Mesenchymal stem cell (in vitro differentiated cells and primary cell): ENCODE data around the gene TNFRSF12A.

ENCODE experiments used
- DNase-seq: peaks from one replicate; pipeline ENCODE4 v3.0.0-alpha.2; 2013
- H2AFZ ChIP-seq: one replicate; pipeline ENCODE4 v1.6.1; 2013; ENCODE audit warnings: low read depth, mild to moderate bottlenecking, control low read depth, inconsistent platforms, low read length, moderate library complexity
- H2AK5ac ChIP-seq: 2 replicates; pipeline ENCODE4 v1.6.1; 2013; ENCODE audit warnings: low read length, moderate library complexity, mild to moderate bottlenecking, inconsistent platforms; ENCODE audit not compliant: severe bottlenecking
- H2BK120ac ChIP-seq: one replicate; pipeline ENCODE4 v1.6.1; 2013; ENCODE audit warnings: low read depth, mild to moderate bottlenecking, inconsistent platforms, low read length, moderate library complexity
- H2BK12ac ChIP-seq, 2 experiments: one replicate each; pipeline ENCODE4 v1.6.1; 2013; ENCODE audit warnings: inconsistent platforms in 2 of 2, low read length in 2 of 2, mild to moderate bottlenecking in 2 of 2, moderate library complexity in 2 of 2, control low read depth in 1 of 2
- H2BK15ac ChIP-seq: one replicate; pipeline ENCODE4 v1.6.1; 2013; ENCODE audit warnings: mild to moderate bottlenecking, low read depth, inconsistent platforms; ENCODE audit not compliant: poor library complexity, severe bottlenecking
- H2BK5ac ChIP-seq: 2 replicates; pipeline ENCODE4 v1.6.1; 2013; ENCODE audit warnings: low read depth, mild to moderate bottlenecking, low read length, control low read depth, inconsistent platforms; ENCODE audit not compliant: poor library complexity, severe bottlenecking
- H3K14ac ChIP-seq, 2 experiments: one replicate each; pipeline ENCODE4 v1.6.1; 2013; ENCODE audit warnings: inconsistent platforms in 2 of 2, low read length in 2 of 2, control low read depth in 1 of 2, mild to moderate bottlenecking in 1 of 2, moderate library complexity in 1 of 2
- H3K18ac ChIP-seq, 2 experiments: one replicate each; pipeline ENCODE4 v1.6.1; 2013; ENCODE audit warnings: inconsistent platforms in 2 of 2, low read length in 2 of 2, control low read depth in 1 of 2, low read depth in 1 of 2, mild to moderate bottlenecking in 1 of 2
- H3K23ac ChIP-seq, 2 experiments: one replicate each; pipeline ENCODE4 v1.6.1; 2013; ENCODE audit warnings: inconsistent platforms in 2 of 2, low read length in 2 of 2, mild to moderate bottlenecking in 2 of 2, moderate library complexity in 2 of 2, control low read depth in 1 of 2
- H3K27ac ChIP-seq: 2 replicates; pipeline ENCODE4 v1.5.1; 2013; ENCODE audit warnings: mild to moderate bottlenecking, moderate library complexity, low read length, control low read depth, inconsistent platforms; ENCODE audit not compliant: poor library complexity, severe bottlenecking
- H3K27me3 ChIP-seq, 2 experiments: 2 replicates each; pipeline versions ENCODE4 v1.6.1 to v1.7.0; 2013; ENCODE audit warnings: low read length in 2 of 2, mild to moderate bottlenecking in 2 of 2, moderate library complexity in 2 of 2, control low read depth in 1 of 2, inconsistent platforms in 1 of 2; ENCODE audit not compliant: control insufficient read depth in 1 of 2, insufficient read depth in 1 of 2
- H3K36me3 ChIP-seq, 2 experiments: 2 replicates each; pipeline versions ENCODE4 v1.6.1 to v1.7.0; 2013; ENCODE audit warnings: low read length in 2 of 2, control low read depth in 1 of 2, inconsistent platforms in 1 of 2, low read depth in 1 of 2, mild to moderate bottlenecking in 1 of 2; ENCODE audit not compliant: insufficient read depth in 2 of 2, control insufficient read depth in 1 of 2
- H3K4ac ChIP-seq, 2 experiments: one replicate each; pipeline ENCODE4 v1.6.1; 2013; ENCODE audit warnings: inconsistent platforms in 2 of 2, low read length in 2 of 2, mild to moderate bottlenecking in 2 of 2, moderate library complexity in 2 of 2, control low read depth in 1 of 2, low read depth in 1 of 2
- H3K4me1 ChIP-seq: 2 replicates; pipeline ENCODE4 v1.6.1; 2013; ENCODE audit warnings: low read depth, low read length, control low read depth; ENCODE audit not compliant: control insufficient read depth, insufficient read depth
- H3K4me2 ChIP-seq: 2 replicates; pipeline ENCODE4 v1.6.1; 2013; ENCODE audit warnings: low read length, mild to moderate bottlenecking, inconsistent platforms; ENCODE audit not compliant: poor library complexity, severe bottlenecking
- H3K4me3 ChIP-seq, 2 experiments: 2 replicates each; pipeline versions ENCODE4 v1.5.1 to v1.7.0; 2013; ENCODE audit warnings: low read length in 2 of 2, mild to moderate bottlenecking in 2 of 2, control low read depth in 1 of 2, low read depth in 1 of 2; ENCODE audit not compliant: insufficient read depth in 1 of 2
- H3K79me1 ChIP-seq: replicated peaks from 2 replicates; pipeline ENCODE4 v1.6.1; 2013; ENCODE audit warnings: mild to moderate bottlenecking, control low read depth, low read length, inconsistent platforms; ENCODE audit not compliant: poor library complexity, severe bottlenecking
- H3K9ac ChIP-seq: 2 replicates; pipeline ENCODE4 v1.7.0; 2013; ENCODE audit warnings: mild to moderate bottlenecking, low read length, moderate library complexity
- H3K9me3 ChIP-seq: 2 replicates; pipeline ENCODE4 v1.7.0; 2013; ENCODE audit warnings: mild to moderate bottlenecking, low read length; ENCODE audit not compliant: control insufficient read depth
- H4K8ac ChIP-seq: one replicate; pipeline ENCODE4 v1.6.1; 2013; ENCODE audit warnings: inconsistent platforms, mild to moderate bottlenecking, low read length, moderate library complexity
- H4K91ac ChIP-seq: one replicate; pipeline ENCODE4 v1.6.1; 2013; ENCODE audit warnings: mild to moderate bottlenecking, low read length, inconsistent platforms
- WGBS: methylation state at CpG from one replicate; pipeline ENCODE4 v1.1.7; 2013; ENCODE audit warnings: mixed read lengths; 5-methylcytosine and 5-hydroxymethylcytosine counted together

TNFRSF12A gene

DNA sequence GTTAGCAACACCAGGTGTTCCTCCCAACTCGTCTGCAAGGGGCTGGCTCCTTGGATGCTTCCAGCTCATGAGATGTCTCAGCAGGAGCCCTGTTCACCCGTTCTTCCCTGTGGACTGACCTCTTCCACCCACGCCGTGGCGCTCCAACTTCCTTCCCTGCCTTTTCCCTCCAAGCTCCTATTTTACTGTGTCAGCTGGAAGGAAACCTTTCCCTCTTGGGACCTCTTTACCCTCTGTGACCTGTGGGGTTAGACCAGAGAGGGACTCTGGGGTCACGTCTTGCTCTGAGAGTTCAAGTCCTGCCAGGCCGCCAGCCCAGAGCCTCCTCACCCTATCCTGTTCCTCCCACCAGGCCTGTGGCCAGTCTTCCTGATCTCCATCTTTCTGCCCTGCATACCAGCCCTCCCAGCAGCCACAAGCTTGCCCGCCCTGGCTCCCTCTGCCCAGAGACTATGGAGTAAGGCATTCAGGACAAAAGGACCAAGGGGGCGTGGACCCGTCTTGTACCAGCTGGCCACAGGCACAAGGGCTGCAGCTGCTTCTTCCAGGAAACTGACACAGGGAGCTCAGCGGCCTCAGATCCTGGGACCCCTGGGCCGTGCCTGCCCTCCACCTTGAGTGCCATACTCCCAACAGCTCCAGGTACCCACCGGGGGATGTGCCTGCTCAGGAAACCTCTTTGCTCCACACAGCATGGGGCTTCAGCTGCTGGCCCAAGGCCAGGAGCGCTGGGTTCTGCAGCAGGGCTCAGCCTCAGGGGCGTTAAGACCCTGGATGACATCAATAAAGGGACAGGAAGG, 48.0 kb upstream of the TNFRSF12A start:
- no peak for DNase-seq
- H3K18ac ChIP-seq, result no peak overlapping the region
- no peaks in the 10 kb centered on the region for H3K9me3 ChIP-seq
- H2BK15ac ChIP-seq, result no peak overlapping the region
- 91% methylated on average over 15 of the region's 15 CpGs for WGBS
- H3K4ac ChIP-seq, result no peak overlapping the region
- H3K4me2 ChIP-seq, result no peak overlapping the region
- no peak overlapping the region for H2BK120ac ChIP-seq
- H3K36me3 ChIP-seq, result peaks cover 0 to 49% of the 10 kb centered on the region in 2 experiments
- peaks cover 6 to 17% of the 10 kb centered on the region in 2 experiments for H3K27me3 ChIP-seq
- no peak overlapping the region for H2BK12ac ChIP-seq
- no peak overlapping the region for H3K27ac ChIP-seq
- no peak overlapping the region for H2BK5ac ChIP-seq
- H3K4me3 ChIP-seq, result no peak overlapping the region
- H4K91ac ChIP-seq, result no peak overlapping the region
- no peak overlapping the region for H3K23ac ChIP-seq
- no peak overlapping the region for H3K9ac ChIP-seq
- no peak overlapping the region for H2AK5ac ChIP-seq
- peaks cover 12% of the 10 kb centered on the region for H3K79me1 ChIP-seq
- H3K4me1 ChIP-seq, result peaks cover 37% of the 10 kb centered on the region
- no peak overlapping the region for H2AFZ ChIP-seq
- no peak overlapping the region for H3K14ac ChIP-seq
- no peak overlapping the region for H4K8ac ChIP-seq

DNA sequence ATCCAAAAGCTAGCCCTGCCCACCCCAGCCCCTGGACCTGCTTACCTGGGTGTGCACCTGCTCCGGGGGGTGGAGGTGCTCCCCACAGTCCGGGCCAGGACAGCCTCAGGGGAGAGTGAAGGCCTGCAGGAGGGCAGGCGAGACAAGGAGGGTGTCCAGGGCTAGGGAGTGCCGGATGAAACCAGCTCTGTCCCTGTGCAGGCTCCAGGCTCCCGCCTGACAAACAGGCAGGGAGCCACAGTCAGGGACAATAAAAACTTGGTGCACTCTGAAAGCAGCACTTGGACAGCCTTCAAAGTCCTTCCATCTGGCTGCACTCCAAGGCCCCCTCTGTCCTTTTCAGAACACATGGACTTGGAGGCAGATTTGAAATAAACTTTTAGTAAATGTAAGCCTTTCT, 47.1 kb upstream of the TNFRSF12A start:
- peaks cover under 1 to 8% of the 10 kb centered on the region in 2 experiments for H3K27me3 ChIP-seq
- no peak overlapping the region for H3K23ac ChIP-seq

DNA sequence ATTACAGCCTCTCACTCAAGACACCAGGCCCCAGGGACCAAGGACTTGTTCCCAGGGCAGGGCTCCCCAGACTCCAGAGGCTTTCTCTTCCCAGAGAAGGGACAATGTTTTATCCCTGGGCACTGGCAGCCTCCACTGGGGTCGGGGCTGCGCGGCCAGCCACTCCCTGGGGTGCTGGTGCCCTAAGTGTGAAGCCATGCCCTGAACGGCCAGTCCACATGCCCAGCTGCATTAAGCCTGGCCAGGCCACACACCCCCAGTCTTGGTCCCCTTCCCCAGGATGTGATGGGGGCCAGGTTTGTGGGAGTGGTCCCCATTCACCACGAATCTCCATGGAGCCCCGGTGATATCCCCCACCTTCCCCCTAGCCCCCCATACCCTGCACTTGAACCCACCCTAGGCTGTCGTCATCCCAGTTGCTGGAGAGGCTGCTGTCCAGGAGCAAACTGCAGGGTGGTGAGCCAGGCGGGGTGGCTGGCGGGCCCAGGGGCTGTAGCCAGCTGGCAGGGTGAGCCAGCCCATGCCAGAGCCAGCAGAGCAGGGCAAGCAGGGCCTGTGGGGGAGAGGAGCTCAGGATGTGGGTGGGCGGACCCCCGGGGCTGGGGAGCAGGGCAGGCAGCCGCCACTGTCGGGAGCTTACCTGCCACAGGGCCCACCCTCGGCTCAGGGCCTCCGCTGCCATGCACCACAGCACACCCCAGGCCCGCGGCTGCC, 46.4 kb upstream of the TNFRSF12A start:
- peaks cover 18% of the 10 kb centered on the region for H3K79me1 ChIP-seq
- peaks cover 0 to 1% of the 10 kb centered on the region in 2 experiments for H3K27me3 ChIP-seq
- no peak overlapping the region for H3K4ac ChIP-seq
- no peak overlapping the region for H2BK12ac ChIP-seq
- H2AFZ ChIP-seq, result no peak overlapping the region
- no peak for DNase-seq
- no peak overlapping the region for H3K9ac ChIP-seq
- no peak overlapping the region for H2AK5ac ChIP-seq
- peak overlapping the region in 1 of 2 experiments; percentile 29 for H3K4me3 ChIP-seq
- H3K27ac ChIP-seq, result no peak overlapping the region
- H3K14ac ChIP-seq, result no peak overlapping the region
- H2BK5ac ChIP-seq, result no peak overlapping the region
- no peaks in the 10 kb centered on the region for H3K9me3 ChIP-seq
- H3K4me1 ChIP-seq, result peaks cover 35% of the 10 kb centered on the region
- WGBS, result 95% methylated on average over 14 of the region's 17 CpGs
- peaks cover 0 to 52% of the 10 kb centered on the region in 2 experiments for H3K36me3 ChIP-seq
- H4K8ac ChIP-seq, result no peak overlapping the region
- no peak overlapping the region for H3K23ac ChIP-seq
- no peak overlapping the region for H2BK15ac ChIP-seq
- H3K18ac ChIP-seq, result no peak overlapping the region
- H3K4me2 ChIP-seq, result no peak overlapping the region
- H2BK120ac ChIP-seq, result no peak overlapping the region
- H4K91ac ChIP-seq, result no peak overlapping the region

More for the DNA sequence above, 47.1 kb upstream of the TNFRSF12A start:
- H4K8ac ChIP-seq, result no peak overlapping the region
- H3K18ac ChIP-seq, result no peak overlapping the region
- no peak overlapping the region for H3K27ac ChIP-seq
- H2BK15ac ChIP-seq, result no peak overlapping the region
- no peak overlapping the region for H2BK120ac ChIP-seq
- H3K4ac ChIP-seq, result no peak overlapping the region
- H2AFZ ChIP-seq, result no peak overlapping the region
- peaks cover 0 to 52% of the 10 kb centered on the region in 2 experiments for H3K36me3 ChIP-seq
- H2BK5ac ChIP-seq, result no peak overlapping the region
- H2AK5ac ChIP-seq, result no peak overlapping the region
- no peak overlapping the region for H3K14ac ChIP-seq
- peaks cover 39% of the 10 kb centered on the region for H3K4me1 ChIP-seq
- H3K4me3 ChIP-seq, result no peak overlapping the region
- WGBS, result 89% methylated on average over 5 of the region's 5 CpGs
- H2BK12ac ChIP-seq, result no peak overlapping the region
- H3K9ac ChIP-seq, result no peak overlapping the region
- H3K79me1 ChIP-seq, result peaks cover 17% of the 10 kb centered on the region
- DNase-seq, result no peak
- no peak overlapping the region for H3K4me2 ChIP-seq
- no peaks in the 10 kb centered on the region for H3K9me3 ChIP-seq
- H4K91ac ChIP-seq, result no peak overlapping the region

DNA sequence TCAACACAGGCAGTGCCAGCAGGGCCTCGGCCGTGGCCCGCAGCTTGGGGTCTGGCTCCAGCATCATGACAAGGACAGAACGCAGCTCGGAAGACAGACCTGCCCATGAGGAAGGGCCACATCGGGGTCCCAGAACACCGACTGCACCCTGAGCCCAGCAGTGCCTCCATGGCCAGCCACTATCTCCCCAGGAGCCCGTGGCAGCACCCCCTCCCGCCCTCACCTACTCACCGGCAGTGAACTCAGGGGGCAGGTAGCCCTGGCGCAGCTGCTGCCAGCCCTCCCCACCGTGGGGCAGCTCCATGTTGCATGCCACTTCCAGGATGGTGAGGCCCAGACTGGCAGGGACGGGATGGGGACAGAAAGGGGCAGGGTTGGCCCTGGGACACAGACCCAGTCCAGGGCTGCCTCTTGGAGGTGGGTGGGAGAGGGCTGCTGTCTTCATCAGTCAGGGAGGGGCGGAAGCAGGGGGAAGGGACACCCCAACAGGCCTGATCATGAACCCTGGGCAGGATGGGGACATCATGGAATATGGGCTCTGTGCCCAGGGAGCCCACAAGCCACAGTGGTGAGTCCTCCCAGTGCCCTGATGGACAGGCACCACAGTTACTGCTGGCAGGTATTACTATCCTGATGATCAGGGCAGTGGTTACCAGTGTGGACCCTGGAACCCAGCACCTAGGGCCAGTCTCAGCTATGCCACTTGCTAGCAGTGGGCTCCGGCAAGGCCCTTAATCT, 45.7 kb upstream of the TNFRSF12A start:
- Histone ChIP-seq H3K27me3 (no peaks in the 10 kb centered on the region), H2AFZ (no peak overlapping the region), H2BK5ac (no peak overlapping the region), H4K91ac (no peak overlapping the region), H3K4me1 (peaks cover 32% of the 10 kb centered on the region), H3K4ac (no peak overlapping the region), H3K27ac (no peak overlapping the region), H4K8ac (no peak overlapping the region), H3K9me3 (no peaks in the 10 kb centered on the region), H2AK5ac (no peak overlapping the region), H2BK12ac (no peak overlapping the region), H3K23ac (no peak overlapping the region), H3K36me3 (peaks cover 0 to 52% of the 10 kb centered on the region in 2 experiments), H3K14ac (no peak overlapping the region), H2BK15ac (no peak overlapping the region), H3K4me3 (no peak overlapping the region), H3K79me1 (peaks cover 22% of the 10 kb centered on the region), H3K18ac (no peak overlapping the region), H3K4me2 (no peak overlapping the region), H3K9ac (no peak overlapping the region), H2BK120ac (no peak overlapping the region)
- WGBS, result 96% methylated on average over 14 of the region's 15 CpGs
- no peak for DNase-seq
